ENCODE results near the gene DNAJA3. TPM values are rescaled to one million over a fixed set of nuclear protein-coding genes. Genes with fewer than 3 reads are reported as not detected.

Gene DNAJA3
- total and polyA plus RNA-seq, 9 of the 15 experiments (the other 6 are each of a cell fraction or from before 2014, with no cell fraction given), result 8.1 to 105 (median 79.0) TPM

GRCh38 chr16:4474192-4474961, 48.7 kb downstream of the DNAJA3 start, which contains the start of gene NMRAL1 (continued):
- TF ChIP-seq, protein P1, sequence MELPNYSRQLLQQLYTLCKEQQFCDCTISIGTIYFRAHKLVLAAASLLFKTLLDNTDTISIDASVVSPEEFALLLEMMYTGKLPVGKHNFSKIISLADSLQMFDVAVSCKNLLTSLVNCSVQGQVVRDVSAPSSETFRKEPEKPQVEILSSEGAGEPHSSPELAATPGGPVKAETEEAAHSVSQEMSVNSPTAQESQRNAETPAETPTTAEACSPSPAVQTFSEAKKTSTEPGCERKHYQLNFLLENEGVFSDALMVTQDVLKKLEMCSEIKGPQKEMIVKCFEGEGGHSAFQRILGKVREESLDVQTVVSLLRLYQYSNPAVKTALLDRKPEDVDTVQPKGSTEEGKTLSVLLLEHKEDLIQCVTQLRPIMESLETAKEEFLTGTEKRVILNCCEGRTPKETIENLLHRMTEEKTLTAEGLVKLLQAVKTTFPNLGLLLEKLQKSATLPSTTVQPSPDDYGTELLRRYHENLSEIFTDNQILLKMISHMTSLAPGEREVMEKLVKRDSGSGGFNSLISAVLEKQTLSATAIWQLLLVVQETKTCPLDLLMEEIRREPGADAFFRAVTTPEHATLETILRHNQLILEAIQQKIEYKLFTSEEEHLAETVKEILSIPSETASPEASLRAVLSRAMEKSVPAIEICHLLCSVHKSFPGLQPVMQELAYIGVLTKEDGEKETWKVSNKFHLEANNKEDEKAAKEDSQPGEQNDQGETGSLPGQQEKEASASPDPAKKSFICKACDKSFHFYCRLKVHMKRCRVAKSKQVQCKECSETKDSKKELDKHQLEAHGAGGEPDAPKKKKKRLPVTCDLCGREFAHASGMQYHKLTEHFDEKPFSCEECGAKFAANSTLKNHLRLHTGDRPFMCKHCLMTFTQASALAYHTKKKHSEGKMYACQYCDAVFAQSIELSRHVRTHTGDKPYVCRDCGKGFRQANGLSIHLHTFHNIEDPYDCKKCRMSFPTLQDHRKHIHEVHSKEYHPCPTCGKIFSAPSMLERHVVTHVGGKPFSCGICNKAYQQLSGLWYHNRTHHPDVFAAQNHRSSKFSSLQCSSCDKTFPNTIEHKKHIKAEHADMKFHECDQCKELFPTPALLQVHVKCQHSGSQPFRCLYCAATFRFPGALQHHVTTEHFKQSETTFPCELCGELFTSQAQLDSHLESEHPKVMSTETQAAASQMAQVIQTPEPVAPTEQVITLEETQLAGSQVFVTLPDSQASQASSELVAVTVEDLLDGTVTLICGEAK (IDR thresholded peaks at IDR 0.05), result no peak
- TF ChIP-seq, protein P1 (CRISPR knock-in tag; IDR thresholded peaks at IDR 0.05), result no peak
- TF ChIP-seq ZKSCAN1 (IDR thresholded peaks at IDR 0.05; ENCODE audit: low read depth, low read length) (no peak), NFRKB (IDR thresholded peaks at IDR 0.05; ENCODE audit: low read depth) (no peak; the same call in 1 of the 2 replicates), NFE2L1 (tag; IDR thresholded peaks at IDR 0.05; ENCODE audit: borderline replicate concordance, low read depth) (no peak), ZC3H4 (CRISPR knock-in tag; IDR thresholded peaks at IDR 0.05; ENCODE audit: borderline replicate concordance) (no peak), NCOR1 (IDR thresholded peaks at IDR 0.05) (no peak; the same call in 1 of the 2 replicates), TAF15 (IDR thresholded peaks at IDR 0.05; ENCODE audit: low read depth, low read length) (no peak), HBP1 (CRISPR knock-in tag; IDR thresholded peaks at IDR 0.05) (no peak)
- TF ChIP-seq, protein P2, sequence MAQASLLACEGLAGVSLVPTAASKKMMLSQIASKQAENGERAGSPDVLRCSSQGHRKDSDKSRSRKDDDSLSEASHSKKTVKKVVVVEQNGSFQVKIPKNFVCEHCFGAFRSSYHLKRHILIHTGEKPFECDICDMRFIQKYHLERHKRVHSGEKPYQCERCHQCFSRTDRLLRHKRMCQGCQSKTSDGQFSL (CRISPR knock-in tag; IDR thresholded peaks at IDR 0.05), result peak; percentile 57; the same call in 1 of the 2 replicates
- TF ChIP-seq, protein P2 (tag; IDR thresholded peaks at IDR 0.05), result no peak; a peak in 1 of 4 replicates
